Osteoblast (primary cell): Measurements from ENCODE around the gene ARHGAP8. TPM values are rescaled to one million over a fixed set of nuclear protein-coding genes. Genes with fewer than 3 reads are reported as not detected.

Experiments used
- DNase-seq: peaks from one replicate; pipeline ENCODE4 v3.0.0; 2011; ENCODE audit warnings: low spot score, mixed read lengths; ENCODE audit not compliant: insufficient read length; ENCODE audit errors: missing footprints
- H2AFZ ChIP-seq: 2 replicates; pipeline ENCODE4 v1.6.0; 2011; ENCODE audit warnings: mild to moderate bottlenecking, low read length
- H3K27ac ChIP-seq: 2 replicates; pipeline ENCODE4 v1.5.1; 2011; ENCODE audit warnings: mild to moderate bottlenecking, low read depth, low read length, moderate library complexity
- H3K27me3 ChIP-seq: 2 replicates; pipeline ENCODE4 v1.6.0; 2012; ENCODE audit warnings: mild to moderate bottlenecking, control low read depth, inconsistent platforms, low read length, moderate library complexity; ENCODE audit not compliant: insufficient read depth
- H3K36me3 ChIP-seq: 2 replicates; pipeline ENCODE4 v1.5.1; 2011; ENCODE audit warnings: mild to moderate bottlenecking, low read length, control low read depth, moderate library complexity; ENCODE audit not compliant: insufficient read depth
- H3K4me1 ChIP-seq: 2 replicates; pipeline ENCODE4 v1.5.1; 2011; ENCODE audit warnings: mild to moderate bottlenecking, low read length, control low read depth, moderate library complexity; ENCODE audit not compliant: insufficient read depth
- H3K4me2 ChIP-seq: 2 replicates; pipeline ENCODE4 v1.6.0; 2011; ENCODE audit warnings: mild to moderate bottlenecking, low read length; ENCODE audit not compliant: insufficient read depth
- H3K4me3 ChIP-seq: fragments of 200-600 bp; sonication (generic); 3 replicates; pipeline ENCODE4 v1.5.1; 2012; ENCODE audit warnings: mild to moderate bottlenecking, low read length, inconsistent platforms; ENCODE audit not compliant: insufficient read depth
- H3K79me2 ChIP-seq: 2 replicates; pipeline ENCODE4 v1.6.0; 2012; ENCODE audit warnings: mild to moderate bottlenecking, low read length, control low read depth, inconsistent platforms; ENCODE audit not compliant: insufficient read depth
- H3K9me3 ChIP-seq: 2 replicates; pipeline ENCODE4 v1.5.1; 2011; ENCODE audit warnings: low read depth, low read length, control low read depth
- H4K20me1 ChIP-seq: 2 replicates; pipeline ENCODE4 v1.6.0; 2012; ENCODE audit warnings: mild to moderate bottlenecking, low read length, control low read depth; ENCODE audit not compliant: insufficient read depth
- total RNA-seq: library from RNA; depleted of rRNA; stranded (reverse); fragments of >200 nt; gene quantifications from 2 replicates; pipeline ENCODE4 v1.2.3, GENCODE V29; 2012
- TF ChIP-seq, protein P1 (sequence below): IDR thresholded peaks from 2 replicates; pipeline ENCODE4 v1.5.1; 2011; ENCODE audit warnings: mild to moderate bottlenecking, low read depth, low read length, moderate library complexity; ENCODE audit errors: extremely low read depth

The ARHGAP8 gene
- total RNA-seq, 1 donor: 0.36 TPM

DNA sequence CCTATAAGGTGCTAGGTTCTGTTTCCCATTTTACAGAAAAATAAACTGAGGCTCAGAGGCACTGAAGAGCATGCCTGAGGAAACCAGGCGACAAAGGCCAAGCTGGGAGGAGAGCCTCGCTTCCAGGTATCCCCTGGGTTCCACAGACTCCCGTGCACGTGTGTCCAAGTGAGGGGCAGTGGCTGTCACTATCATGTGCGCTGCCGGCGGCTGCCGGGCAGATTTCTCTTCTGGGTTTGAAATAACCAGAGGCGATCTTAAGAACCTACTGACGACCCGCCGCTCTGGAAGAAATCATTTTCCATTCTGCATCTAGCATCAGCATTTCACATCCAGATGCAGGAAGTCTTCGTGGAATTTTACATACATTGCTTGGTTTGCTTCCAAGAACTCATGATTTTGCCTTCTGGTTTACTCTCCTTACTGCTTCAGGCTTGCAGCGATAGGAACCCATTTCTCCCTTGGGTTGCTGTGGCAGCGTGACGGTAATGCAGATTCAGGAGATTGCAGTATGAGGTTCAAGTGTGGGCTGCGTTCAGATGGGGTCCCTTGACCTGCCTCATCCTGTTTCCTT, 28.6 kb downstream of the ARHGAP8 start:
- no peaks in the 10 kb centered on the region for H3K27me3 ChIP-seq
- no peak overlapping the region for H2AFZ ChIP-seq
- no peaks in the 10 kb centered on the region for H3K4me1 ChIP-seq
- no peaks in the 10 kb centered on the region for H4K20me1 ChIP-seq
- H3K27ac ChIP-seq: no peak overlapping the region
- no peaks in the 10 kb centered on the region for H3K9me3 ChIP-seq
- H3K79me2 ChIP-seq: no peaks in the 10 kb centered on the region
- DNase-seq: peak; percentile 15
- H3K36me3 ChIP-seq: no peaks in the 10 kb centered on the region
- no peak overlapping the region for H3K4me3 ChIP-seq
- TF ChIP-seq, protein P1, sequence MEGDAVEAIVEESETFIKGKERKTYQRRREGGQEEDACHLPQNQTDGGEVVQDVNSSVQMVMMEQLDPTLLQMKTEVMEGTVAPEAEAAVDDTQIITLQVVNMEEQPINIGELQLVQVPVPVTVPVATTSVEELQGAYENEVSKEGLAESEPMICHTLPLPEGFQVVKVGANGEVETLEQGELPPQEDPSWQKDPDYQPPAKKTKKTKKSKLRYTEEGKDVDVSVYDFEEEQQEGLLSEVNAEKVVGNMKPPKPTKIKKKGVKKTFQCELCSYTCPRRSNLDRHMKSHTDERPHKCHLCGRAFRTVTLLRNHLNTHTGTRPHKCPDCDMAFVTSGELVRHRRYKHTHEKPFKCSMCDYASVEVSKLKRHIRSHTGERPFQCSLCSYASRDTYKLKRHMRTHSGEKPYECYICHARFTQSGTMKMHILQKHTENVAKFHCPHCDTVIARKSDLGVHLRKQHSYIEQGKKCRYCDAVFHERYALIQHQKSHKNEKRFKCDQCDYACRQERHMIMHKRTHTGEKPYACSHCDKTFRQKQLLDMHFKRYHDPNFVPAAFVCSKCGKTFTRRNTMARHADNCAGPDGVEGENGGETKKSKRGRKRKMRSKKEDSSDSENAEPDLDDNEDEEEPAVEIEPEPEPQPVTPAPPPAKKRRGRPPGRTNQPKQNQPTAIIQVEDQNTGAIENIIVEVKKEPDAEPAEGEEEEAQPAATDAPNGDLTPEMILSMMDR: no peak
- H3K4me2 ChIP-seq: no peak overlapping the region

DNA sequence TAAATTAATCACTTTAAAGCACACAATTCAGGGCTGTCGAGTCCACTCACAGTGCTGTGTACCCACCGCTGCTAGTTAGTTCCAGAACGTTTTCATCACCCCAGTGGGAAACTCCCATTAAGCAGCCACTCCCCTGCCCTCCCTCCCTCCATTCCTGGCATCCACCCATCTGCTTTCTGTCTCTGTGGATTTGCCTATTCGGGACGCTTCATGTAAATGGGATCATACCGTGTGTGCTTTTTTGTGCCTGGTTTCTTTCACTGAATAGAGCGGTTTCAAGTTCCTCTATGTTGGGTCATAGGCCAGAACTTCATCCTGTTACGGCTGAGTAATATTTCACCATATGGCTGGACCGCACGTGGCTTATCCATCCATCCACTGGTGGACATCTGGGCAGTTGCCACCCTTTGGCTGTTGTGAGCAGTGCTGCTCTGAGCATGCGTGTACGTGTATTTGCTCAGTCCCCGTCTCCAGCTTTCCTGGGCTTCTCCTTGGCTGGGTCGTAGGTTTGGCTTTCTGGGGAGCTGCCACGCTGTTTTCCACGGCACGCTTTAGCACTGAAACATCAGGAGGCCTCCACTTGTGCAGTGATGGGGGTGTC, 30.1 kb downstream of the ARHGAP8 start:
- Histone ChIP-seq H3K9me3 (no peaks in the 10 kb centered on the region), H3K79me2 (no peaks in the 10 kb centered on the region), H2AFZ (no peak overlapping the region), H3K36me3 (no peaks in the 10 kb centered on the region), H3K27me3 (no peaks in the 10 kb centered on the region), H3K4me2 (no peak overlapping the region), H3K4me3 (no peak overlapping the region), H3K27ac (no peak overlapping the region), H3K4me1 (no peaks in the 10 kb centered on the region), H4K20me1 (no peaks in the 10 kb centered on the region)
- TF ChIP-seq, protein P1: no peak
- DNase-seq: peak; percentile 6

DNA sequence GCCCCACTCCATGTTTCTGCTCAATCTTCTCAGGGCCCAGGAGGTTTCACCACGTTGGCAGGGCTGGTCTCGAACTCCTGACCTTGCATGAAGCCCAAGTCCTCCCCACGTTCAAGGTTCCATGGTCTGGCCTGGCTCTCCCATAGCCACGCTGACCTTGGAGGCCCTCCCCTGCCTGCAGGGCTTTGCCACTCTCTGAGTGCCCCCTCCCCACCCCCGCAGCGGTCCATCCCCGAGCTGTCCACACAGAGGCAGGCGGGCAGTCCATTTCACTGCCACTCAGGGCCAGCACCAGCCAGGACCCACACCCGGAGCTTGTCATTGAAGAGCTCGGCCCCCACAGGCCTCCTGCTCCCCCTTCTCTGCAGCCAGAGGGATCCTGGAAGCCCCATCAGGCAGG, 30.7 kb downstream of the ARHGAP8 start:
- Histone ChIP-seq H3K36me3 (no peaks in the 10 kb centered on the region), H3K27me3 (no peaks in the 10 kb centered on the region), H4K20me1 (no peaks in the 10 kb centered on the region), H3K79me2 (no peaks in the 10 kb centered on the region), H3K4me3 (no peak overlapping the region), H3K4me1 (no peaks in the 10 kb centered on the region), H2AFZ (no peak overlapping the region), H3K9me3 (no peaks in the 10 kb centered on the region), H3K27ac (no peak overlapping the region), H3K4me2 (no peak overlapping the region)
- no peak for DNase-seq
- TF ChIP-seq, protein P1: no peak

DNA sequence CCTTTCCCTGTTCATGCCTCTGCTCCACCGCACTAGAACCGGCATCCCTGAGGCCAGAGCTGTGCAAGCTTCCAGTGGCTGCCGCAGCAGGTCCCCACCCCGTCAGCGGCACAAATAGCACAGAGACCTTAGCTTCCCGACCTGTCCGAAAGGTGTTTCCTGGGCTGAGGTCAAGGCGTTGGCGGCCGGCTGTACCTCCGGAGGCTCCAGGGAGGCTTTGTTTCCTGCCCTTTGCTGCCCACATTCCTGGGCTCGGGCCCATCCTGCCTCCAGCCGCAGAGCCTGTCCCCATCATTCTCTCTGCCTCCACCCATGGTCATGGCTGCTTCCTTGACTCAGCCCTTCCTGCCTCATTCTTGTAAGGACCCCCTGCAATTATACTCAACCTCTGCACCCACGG, 31.2 kb downstream of the ARHGAP8 start:
- H4K20me1 ChIP-seq: no peaks in the 10 kb centered on the region
- H3K4me2 ChIP-seq: no peak overlapping the region
- no peak overlapping the region for H2AFZ ChIP-seq
- H3K4me3 ChIP-seq: no peak overlapping the region
- TF ChIP-seq, protein P1: no peak
- H3K79me2 ChIP-seq: no peaks in the 10 kb centered on the region
- no peaks in the 10 kb centered on the region for H3K27me3 ChIP-seq
- no peaks in the 10 kb centered on the region for H3K36me3 ChIP-seq
- peak; percentile 21 for DNase-seq
- no peak overlapping the region for H3K27ac ChIP-seq
- no peaks in the 10 kb centered on the region for H3K4me1 ChIP-seq
- no peaks in the 10 kb centered on the region for H3K9me3 ChIP-seq
